GM18520 (cell line): Measurements from ENCODE around the gene ZCCHC17.

Experiments
- ATAC-seq: cut with Tn5 transposase; IDR thresholded peaks from one replicate; pipeline ENCODE4 v1.9.1; 2021; ENCODE audit not compliant: unreplicated experiment

ZCCHC17 gene

GRCh38 chr1:31389616-31390015 is 92.8 kb downstream of the ZCCHC17 start:
- ATAC-seq = no peak

GRCh38 chr1:31390071-31390470 is 93.2 kb downstream of the ZCCHC17 start:
- ATAC-seq = no peak

GRCh38 chr1:31393463-31393862 is 96.6 kb downstream of the ZCCHC17 start:
- ATAC-seq = no peak

GRCh38 chr1:31394584-31395193 is 97.9 kb downstream of the ZCCHC17 start:
- ATAC-seq = no peak

- ATAC-seq = no peak
These were observed 100.0 kb downstream of the ZCCHC17 start for GRCh38 chr1:31396633-31397351.

- no peak for ATAC-seq
These were observed 100.7 kb downstream of the ZCCHC17 start for GRCh38 chr1:31397360-31398095.

GRCh38 chr1:31398246-31398645 is 101.4 kb downstream of the ZCCHC17 start:
- no peak for ATAC-seq

- ATAC-seq = no peak
These were observed 103.1 kb downstream of the ZCCHC17 start for GRCh38 chr1:31399976-31400375.

- no peak for ATAC-seq
These were observed 103.6 kb downstream of the ZCCHC17 start for GRCh38 chr1:31400393-31400792.

GRCh38 chr1:31401241-31401640 is 104.4 kb downstream of the ZCCHC17 start:
- no peak for ATAC-seq

- no peak for ATAC-seq
These were observed 108.9 kb downstream of the ZCCHC17 start for GRCh38 chr1:31405578-31406245.

- no peak for ATAC-seq
These were observed 110.3 kb downstream of the ZCCHC17 start for GRCh38 chr1:31407029-31407626.

GRCh38 chr1:31408788-31409318 is 112.0 kb downstream of the ZCCHC17 start:
- ATAC-seq = no peak

GRCh38 chr1:31409946-31410858 is 113.4 kb downstream of the ZCCHC17 start:
- ATAC-seq = no peak

GRCh38 chr1:31410871-31411270 is 114.0 kb downstream of the ZCCHC17 start:
- ATAC-seq = no peak

- ATAC-seq = no peak
These were observed 115.4 kb downstream of the ZCCHC17 start for GRCh38 chr1:31412205-31412604.

- ATAC-seq = no peak
These were observed 116.0 kb downstream of the ZCCHC17 start, which contains the start of gene SERINC2 for GRCh38 chr1:31412732-31413404. SERINC2 (plus strand) TSS chr1:31413213; CDS start chr1:31413266, 53 bp downstream.

GRCh38 chr1:31413405-31414001 is 116.7 kb downstream of the ZCCHC17 start:
- no peak for ATAC-seq
